Stimulated activated effector memory CD8-positive, alpha-beta T cell treated with anti-CD3 and anti-CD28 coated beads, Interleukin-12 subunit alpha, Interleukin-12 subunit beta, amount 100 ng/mL, for 72 hours (primary cell): ENCODE results near the gene STAT6.

Source experiments
- ATAC-seq: fragments of 150-1000 bp; cut with Tn5 transposase; 2 replicates; pipeline ENCODE4 v1.10.0; 2021
- DNase-seq, 2 donors: peaks; one replicate each; pipeline ENCODE4 v3.0.0; 2021 to 2022; ENCODE audit warnings: low spot score in 2 of 2
- H3K27ac Mint-ChIP-seq: one replicate; pipeline ENCODE4 v1.8.0; 2022; ENCODE audit warnings: mild to moderate bottlenecking, mixed read lengths
- H3K36me3 Mint-ChIP-seq: one replicate; pipeline ENCODE4 v1.8.0; 2022; ENCODE audit warnings: mild to moderate bottlenecking, mixed read lengths
- H3K4me1 Mint-ChIP-seq: one replicate; pipeline ENCODE4 v1.8.0; 2022; ENCODE audit warnings: mixed read lengths
- H3K4me3 Mint-ChIP-seq: one replicate; pipeline ENCODE4 v1.8.0; 2022; ENCODE audit warnings: mild to moderate bottlenecking, mixed read lengths
- H3K9me3 Mint-ChIP-seq: one replicate; pipeline ENCODE4 v1.8.0; 2022; ENCODE audit warnings: mixed read lengths

STAT6 gene

DNA sequence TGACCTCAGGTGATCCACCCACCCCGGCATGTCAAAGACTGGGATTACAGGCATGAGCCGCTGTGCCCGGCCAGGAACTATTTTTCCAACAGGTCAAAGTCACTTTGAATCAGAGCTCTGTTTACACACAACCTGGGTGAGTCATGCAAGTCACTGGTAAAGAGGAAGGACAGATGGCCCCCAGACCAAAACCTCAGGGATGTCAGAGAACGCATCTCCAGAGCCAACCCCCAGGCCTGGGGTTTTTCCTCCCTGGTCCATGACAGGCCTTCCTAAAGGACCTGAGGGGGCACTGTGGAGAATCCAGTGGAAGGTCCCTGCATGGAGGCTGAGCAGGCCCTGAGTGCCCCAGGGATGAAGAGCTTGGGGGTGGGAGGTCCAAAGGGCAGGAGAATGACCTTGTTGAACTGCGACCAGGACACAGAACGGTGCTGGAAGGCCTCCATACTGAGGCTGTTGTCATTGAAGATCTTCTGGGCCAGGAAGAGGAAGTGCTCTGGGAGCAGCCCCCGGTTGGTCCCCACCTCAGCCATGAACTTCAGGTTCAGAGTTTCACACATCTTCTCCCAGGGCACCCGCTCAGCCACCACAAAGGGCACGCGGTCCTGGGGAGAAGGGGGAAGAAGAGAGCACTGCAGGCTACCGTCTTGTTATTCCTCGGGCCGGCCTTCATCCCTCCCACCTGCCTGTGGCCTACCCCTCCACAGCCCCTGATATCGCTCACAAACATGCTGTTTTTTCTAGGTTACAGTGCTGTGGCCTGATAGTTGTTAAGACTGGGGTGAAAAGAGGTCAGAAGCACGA, 9.1 kb downstream of the STAT6 start:
- ATAC-seq = peak; percentile 15
- H3K4me1 Mint-ChIP-seq = peaks cover 57% of the 10 kb centered on the region
- peaks cover 100% of the 10 kb centered on the region for H3K36me3 Mint-ChIP-seq
- H3K27ac Mint-ChIP-seq = peak overlapping the region; percentile 60
- no peak overlapping the region for H3K4me3 Mint-ChIP-seq
- H3K9me3 Mint-ChIP-seq = no peaks in the 10 kb centered on the region
- no peak for DNase-seq

DNA sequence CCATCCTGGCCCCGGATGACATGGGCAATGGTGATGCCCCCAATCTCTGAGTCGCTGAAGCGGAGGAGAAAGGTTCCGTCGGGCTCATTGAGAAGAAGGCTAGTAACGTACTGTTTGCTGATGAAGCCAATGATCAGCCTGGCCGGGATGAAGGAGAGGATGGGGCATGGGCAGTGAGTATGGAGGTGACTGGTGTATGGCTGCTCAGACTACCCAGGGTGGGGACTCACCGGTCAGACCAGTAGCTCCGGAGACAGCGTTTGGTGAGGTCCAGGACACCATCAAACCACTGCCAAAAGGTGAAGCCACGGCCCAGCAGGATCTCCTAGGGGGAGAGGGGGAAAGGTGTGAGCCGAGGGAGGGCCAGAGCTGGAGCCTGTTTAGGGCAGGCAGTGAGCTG, 11.4 kb downstream of the STAT6 start:
- Mint-ChIP-seq H3K27ac (peak overlapping the region; percentile 60), H3K4me3 (no peak overlapping the region), H3K4me1 (peaks cover 54% of the 10 kb centered on the region), H3K9me3 (no peaks in the 10 kb centered on the region), H3K36me3 (peaks cover 100% of the 10 kb centered on the region)
- DNase-seq (no peak), ATAC-seq (no peak)

DNA sequence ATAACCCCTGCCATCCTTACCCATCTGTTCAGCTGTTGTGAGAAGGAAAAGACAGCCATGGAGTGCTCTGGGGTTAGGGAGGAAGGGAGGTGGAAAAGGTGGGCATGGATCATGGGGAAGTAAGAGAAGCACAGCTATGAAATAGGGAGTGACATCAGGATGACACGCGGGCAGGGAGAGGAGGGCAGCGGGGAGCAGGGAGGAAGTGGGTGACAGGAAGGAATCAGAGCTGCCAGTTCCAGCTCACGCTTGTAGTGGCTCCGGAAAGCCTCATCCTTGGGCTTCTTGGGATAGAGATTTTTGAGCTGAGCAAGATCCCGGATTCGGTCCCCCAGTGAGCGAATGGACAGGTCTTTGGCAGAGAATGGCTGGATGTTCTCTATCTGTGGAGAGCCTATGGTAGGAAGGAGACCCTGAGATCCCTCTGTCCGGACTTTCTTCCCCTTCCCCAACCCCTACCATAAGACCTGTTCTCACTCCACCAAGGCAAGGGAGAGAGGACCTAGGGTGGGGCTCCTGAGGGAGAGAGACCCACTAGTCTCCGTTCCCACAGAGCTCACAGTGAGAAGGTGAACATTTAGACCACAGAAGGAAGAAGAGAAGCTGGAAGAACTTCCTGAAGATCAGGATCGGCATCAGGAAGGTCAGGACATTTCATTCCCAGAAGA, 12.0 kb downstream of the STAT6 start:
- ATAC-seq (no peak), DNase-seq (no peak)
- H3K36me3 Mint-ChIP-seq = peaks cover 100% of the 10 kb centered on the region
- peaks cover 54% of the 10 kb centered on the region for H3K4me1 Mint-ChIP-seq
- no peak overlapping the region for H3K4me3 Mint-ChIP-seq
- peak overlapping the region; percentile 60 for H3K27ac Mint-ChIP-seq
- no peaks in the 10 kb centered on the region for H3K9me3 Mint-ChIP-seq

DNA sequence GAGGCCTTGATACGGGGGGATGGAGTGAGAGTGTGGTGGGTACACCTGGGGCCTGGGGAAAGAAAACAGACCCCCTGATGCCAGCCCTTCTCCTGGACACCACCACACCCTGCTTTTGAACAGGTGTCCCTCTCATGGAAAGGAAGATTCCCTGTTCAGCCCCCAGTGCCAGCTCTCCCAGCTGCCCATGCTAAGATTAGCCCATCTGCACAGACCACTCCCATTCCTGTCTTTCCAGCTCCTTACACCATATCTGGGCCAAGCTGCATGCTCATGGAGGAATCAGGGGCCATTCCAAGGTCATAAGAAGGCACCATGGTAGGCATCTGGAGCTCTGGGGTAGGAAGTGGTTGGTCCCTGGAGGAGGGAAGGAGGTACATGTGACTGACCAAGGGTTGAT, 12.6 kb downstream of the STAT6 start:
- Mint-ChIP-seq H3K4me3 (no peak overlapping the region), H3K9me3 (no peaks in the 10 kb centered on the region), H3K27ac (peak overlapping the region; percentile 60), H3K36me3 (peaks cover 100% of the 10 kb centered on the region), H3K4me1 (peaks cover 56% of the 10 kb centered on the region)
- ATAC-seq = no peak
- no peak for DNase-seq

DNA sequence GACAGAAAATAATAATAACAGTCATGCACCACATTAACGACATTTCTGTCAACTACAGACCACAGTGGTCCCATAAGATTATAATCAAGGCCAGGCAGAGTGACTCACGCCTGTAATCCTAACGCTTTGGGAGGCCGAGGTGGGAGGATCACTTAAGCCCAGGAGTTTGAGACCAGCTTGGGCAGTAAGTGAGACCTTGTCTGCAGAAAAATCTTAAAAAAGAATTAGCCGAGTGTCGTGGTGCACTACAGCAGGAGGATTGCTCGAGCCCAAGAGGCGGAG, 13.7 kb downstream of the STAT6 start:
- Mint-ChIP-seq H3K4me1 (peaks cover 66% of the 10 kb centered on the region), H3K27ac (peak overlapping the region; percentile 94), H3K9me3 (no peaks in the 10 kb centered on the region), H3K4me3 (no peak overlapping the region), H3K36me3 (peaks cover 100% of the 10 kb centered on the region)
- ATAC-seq = no peak
- no peak for DNase-seq

DNA sequence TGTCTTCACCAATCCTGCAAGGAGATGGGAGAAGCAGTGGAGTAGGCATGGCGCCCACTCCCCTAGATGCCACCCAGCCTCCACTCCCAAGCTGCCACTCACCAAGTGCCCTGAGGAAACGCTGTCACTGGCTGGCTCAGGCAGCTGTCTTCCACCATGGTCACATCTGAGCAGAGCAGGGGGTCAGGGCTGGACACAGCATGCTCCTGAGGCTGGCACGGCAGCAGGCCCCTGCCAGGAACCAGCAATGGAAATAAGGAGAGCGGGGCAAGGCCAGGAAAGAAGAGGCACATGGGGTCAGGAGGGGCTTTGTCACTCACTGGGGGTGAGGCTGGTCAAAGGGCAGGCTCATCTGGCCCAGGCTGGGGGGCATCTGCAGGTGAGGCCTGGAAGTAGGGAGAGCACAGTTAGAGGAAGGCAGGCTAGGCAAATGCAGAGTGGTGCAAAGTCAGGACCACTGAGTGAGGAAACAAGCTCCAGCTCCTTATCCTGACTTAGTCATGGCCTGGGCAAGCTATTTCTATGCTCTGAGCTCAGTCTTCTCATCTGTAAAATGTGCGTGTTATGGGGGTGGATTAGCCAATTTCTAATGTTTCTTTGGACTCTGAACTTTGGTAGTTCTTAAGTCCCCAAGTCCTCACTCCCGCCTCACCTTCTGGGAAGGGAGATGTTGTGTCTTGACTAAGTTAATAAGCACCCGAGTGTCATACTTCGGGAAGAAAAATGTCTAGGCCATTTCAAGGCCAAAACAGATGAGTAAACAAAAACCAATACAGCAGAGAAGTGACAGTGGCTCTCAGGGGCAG, 14.2 kb downstream of the STAT6 start:
- Mint-ChIP-seq H3K4me3 (no peak overlapping the region), H3K27ac (peak overlapping the region; percentile 94), H3K4me1 (peaks cover 66% of the 10 kb centered on the region), H3K9me3 (no peaks in the 10 kb centered on the region), H3K36me3 (peaks cover 100% of the 10 kb centered on the region)
- ATAC-seq = no peak
- no peak for DNase-seq

DNA sequence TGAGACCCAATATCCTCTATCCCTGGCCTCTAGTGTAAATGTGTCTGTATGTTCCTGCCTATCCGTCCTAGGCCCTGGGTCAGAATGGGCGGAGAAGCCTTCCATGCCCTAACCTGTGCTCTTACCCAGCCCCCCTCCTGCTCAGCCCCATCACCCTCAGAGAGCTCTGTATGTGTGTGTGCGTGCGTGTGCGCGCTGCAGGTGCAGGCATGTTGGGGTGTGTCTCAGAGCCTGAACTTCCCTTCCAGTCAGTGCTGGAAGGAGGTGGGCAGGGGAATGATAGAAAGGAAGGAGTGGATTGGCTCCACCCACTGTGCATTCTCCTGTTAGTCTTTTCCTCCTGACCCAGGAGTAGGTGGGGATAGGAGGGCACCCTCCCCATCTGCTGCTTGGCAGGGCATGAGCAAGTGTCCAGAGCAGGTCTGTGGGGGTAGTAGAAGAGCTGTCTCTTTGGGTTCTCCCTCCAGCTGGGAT, 15.0 kb downstream of the STAT6 start:
- ATAC-seq (no peak), DNase-seq (no peak)
- Mint-ChIP-seq H3K9me3 (no peaks in the 10 kb centered on the region), H3K4me3 (no peak overlapping the region), H3K4me1 (peaks cover 71% of the 10 kb centered on the region), H3K27ac (peak overlapping the region; percentile 94), H3K36me3 (peaks cover 100% of the 10 kb centered on the region)

DNA sequence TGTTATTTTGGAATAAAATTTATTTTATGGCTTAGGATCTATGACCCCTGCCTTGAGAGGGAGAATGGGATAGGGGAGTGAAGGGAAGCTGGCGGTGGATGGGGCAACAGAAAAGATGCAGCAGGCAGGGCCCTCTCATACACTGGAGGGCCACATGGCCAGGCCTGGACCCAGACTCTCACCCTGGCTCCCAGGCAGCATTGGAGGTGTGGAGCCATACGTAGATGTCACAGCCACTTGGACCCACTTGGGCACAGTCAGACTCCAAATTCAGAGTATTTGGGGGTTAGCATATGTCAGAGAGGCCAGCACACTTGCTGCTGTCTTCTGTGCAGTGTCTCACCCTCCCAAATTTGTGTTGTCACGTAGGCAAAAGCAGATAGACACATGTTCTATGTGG, 15.7 kb downstream of the STAT6 start:
- H3K9me3 Mint-ChIP-seq = no peaks in the 10 kb centered on the region
- peak overlapping the region; percentile 71 for H3K4me3 Mint-ChIP-seq
- peaks cover 76% of the 10 kb centered on the region for H3K4me1 Mint-ChIP-seq
- no peak for DNase-seq
- no peak for ATAC-seq
- peak overlapping the region; percentile 94 for H3K27ac Mint-ChIP-seq
- H3K36me3 Mint-ChIP-seq = peaks cover 100% of the 10 kb centered on the region

DNA sequence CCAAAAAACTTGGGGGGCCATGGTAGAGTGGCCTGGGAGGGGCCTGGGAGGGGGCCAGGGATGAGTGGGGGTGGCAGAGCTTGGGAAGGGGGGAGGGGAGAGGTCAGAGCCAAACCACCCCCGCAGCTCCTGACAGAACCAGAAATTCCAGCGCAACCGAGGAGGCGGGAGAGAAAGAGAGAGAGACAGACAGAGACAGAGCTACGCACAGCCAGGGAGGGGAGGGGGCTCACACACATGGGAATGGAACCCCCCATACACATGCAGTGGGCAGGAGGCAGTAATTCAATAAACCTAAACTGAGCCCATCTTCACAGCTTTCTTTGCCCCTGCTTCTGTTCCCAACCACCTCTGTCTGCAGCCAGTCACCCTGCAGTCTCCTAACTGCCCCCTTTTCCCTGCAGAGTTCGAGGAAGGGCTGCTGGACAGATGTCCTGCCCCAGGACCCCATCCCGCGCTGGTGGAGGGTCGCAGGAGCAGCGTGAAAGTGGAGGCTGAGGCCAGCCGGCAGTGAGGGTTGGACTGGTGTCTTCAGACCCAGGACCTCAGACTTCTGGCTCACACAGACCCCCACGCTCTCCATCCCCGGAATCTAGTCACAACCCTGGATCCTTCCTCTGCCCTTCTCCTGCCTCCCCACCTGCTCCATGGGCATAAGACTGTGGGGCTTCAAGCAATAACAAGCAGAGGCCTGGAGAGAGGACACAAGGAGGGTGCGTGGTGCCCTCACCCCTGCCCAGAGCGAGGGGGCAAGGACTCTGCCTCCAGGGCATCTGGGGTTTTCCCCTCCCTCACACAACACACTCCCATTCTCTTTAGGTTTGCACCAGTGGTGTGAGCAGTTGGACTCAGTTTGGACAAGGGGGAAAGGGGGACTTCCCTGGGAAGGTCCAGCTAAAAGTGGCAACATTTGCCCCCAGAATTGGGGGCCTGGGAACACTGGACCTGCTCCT, 16.7 kb downstream of the STAT6 start:
- H3K36me3 Mint-ChIP-seq = peaks cover 100% of the 10 kb centered on the region
- H3K27ac Mint-ChIP-seq = peak overlapping the region; percentile 94
- peak overlapping the region; percentile 71 for H3K4me3 Mint-ChIP-seq
- no peak for DNase-seq
- H3K4me1 Mint-ChIP-seq = peaks cover 77% of the 10 kb centered on the region
- H3K9me3 Mint-ChIP-seq = no peaks in the 10 kb centered on the region
- ATAC-seq = no peak

DNA sequence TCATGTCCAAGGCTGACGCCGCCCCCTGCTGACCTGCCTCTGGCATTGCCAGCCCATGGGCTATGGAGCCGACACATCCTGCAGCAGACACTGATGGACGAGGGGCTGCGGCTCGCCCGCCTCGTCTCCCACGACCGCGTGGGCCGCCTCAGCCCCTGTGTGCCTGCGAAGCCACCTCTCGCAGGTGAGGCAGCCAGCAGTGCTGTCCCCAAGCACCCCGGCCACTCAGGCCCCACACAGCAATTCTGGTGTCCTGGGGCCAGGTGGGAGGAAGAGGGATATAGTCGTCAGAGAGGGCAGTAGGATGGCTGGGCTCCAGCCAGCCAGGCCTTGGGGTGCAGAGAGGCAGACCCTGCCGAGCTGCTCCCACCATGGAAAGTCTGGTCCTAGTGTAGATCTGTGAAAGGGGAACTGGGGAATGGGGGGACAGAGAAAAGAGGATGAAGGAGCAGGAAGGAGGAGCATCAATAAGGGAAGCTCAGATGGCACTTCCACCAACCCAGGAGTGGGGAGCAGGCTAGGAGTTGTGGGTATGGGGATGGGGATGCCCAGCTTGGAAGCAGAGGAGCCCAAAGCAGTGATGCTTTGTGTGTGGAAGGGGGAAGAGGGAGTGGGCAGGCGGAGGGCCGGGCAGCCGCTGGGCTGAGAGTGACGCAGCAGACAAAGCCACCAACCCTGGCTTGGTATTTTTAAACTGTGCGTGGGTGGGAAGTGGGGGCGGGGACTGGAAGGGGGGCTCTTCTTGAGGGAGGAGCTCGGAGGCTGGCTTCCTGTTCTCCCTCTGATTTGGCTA, 17.6 kb downstream of the STAT6 start:
- peak overlapping the region; percentile 94 for H3K27ac Mint-ChIP-seq
- peaks cover 74% of the 10 kb centered on the region for H3K4me1 Mint-ChIP-seq
- H3K4me3 Mint-ChIP-seq = peak overlapping the region; percentile 71
- H3K36me3 Mint-ChIP-seq = peaks cover 95% of the 10 kb centered on the region
- DNase-seq = peak in 1 of 2 donors; percentile 78
- no peaks in the 10 kb centered on the region for H3K9me3 Mint-ChIP-seq
- ATAC-seq = peak; percentile 61

DNA sequence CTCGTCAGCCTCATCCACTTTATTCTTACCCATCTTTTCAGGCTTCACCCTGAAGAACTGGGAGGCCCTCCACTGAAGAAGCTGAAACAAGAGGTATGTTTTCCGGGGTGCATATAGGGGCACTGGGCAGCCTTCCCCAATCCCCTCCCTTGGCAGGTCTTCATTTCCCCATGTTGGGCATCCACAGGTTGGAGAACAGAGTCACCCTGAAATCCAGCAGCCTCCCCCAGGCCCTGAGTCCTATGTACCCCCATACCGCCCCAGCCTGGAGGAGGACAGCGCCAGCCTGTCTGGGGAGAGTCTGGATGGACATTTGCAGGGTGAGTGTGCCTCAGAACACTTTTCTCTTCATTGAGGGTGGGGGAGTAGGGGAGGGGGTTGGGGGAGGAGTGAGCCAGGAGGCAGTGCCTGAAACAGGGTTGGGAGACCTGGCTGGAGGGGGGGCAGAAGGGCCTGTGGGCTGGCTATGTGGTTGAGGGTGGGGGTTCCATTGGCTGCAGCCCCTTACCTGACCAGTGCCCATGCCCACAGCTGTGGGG, 18.2 kb downstream of the STAT6 start:
- Mint-ChIP-seq H3K4me1 (peaks cover 80% of the 10 kb centered on the region), H3K27ac (peak overlapping the region; percentile 94), H3K4me3 (peak overlapping the region; percentile 71), H3K36me3 (peaks cover 95% of the 10 kb centered on the region), H3K9me3 (no peaks in the 10 kb centered on the region)
- DNase-seq (no peak), ATAC-seq (no peak)

DNA sequence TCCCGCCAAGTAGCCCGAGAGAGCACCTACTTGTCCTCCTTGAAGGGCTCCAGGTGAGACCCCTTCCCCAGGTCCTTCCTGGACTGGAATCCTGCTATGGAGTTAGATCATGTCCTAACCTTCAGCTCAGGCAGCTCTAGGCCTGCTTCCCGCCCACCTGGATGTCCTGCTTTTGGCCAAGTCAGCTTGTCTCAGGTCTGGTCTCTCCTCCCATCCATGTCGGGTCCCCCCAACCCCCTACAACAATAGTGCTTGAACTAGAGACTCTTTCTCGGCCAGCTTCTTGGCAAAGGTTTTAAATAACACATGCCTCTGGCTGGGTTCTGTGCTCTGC, 18.7 kb downstream of the STAT6 start:
- no peaks in the 10 kb centered on the region for H3K9me3 Mint-ChIP-seq
- no peak for ATAC-seq
- H3K4me1 Mint-ChIP-seq = peaks cover 82% of the 10 kb centered on the region
- peak overlapping the region; percentile 94 for H3K27ac Mint-ChIP-seq
- peaks cover 95% of the 10 kb centered on the region for H3K36me3 Mint-ChIP-seq
- peak overlapping the region; percentile 71 for H3K4me3 Mint-ChIP-seq
- DNase-seq = no peak

DNA sequence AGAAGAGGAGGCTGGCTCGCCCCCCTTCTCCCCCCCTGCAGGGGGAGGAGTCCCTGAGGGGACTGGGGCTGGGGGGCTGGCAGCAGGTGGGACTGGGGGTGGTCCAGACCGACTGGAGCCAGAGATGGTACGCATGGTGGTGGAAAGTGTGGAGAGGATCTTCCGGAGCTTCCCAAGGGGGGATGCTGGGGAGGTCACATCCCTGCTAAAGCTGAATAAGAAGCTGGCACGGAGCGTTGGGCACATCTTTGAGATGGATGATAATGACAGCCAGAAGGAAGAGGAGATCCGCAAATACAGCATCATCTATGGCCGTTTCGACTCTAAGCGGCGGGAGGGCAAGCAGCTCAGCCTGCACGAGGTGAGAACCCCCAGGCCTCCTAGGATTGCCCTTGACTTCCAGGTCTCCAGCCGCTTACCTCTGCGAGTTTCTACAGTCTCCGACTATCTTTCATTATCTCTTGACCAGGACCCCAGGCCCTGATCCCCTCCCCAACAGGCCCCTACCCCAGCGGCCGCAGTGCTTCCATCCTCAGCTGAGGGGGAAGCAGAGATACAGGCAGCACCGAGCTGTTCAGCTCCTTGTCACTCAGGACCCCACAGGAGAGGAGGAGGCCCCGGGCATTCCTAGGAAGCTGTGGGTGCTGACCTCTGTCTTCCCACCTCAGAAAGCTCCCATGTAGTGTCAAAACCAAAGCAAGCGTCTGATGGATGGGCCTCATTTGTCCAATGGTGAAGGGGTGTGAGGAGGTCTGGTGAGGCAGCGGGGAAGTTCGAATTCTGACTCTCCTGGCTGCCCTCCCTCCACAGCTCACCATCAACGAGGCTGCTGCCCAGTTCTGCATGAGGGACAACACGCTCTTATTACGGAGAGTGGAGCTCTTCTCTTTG, 19.3 kb downstream of the STAT6 start:
- ATAC-seq (no peak), DNase-seq (no peak)
- peak overlapping the region; percentile 71 for H3K4me3 Mint-ChIP-seq
- peaks cover 81% of the 10 kb centered on the region for H3K4me1 Mint-ChIP-seq
- peaks cover 95% of the 10 kb centered on the region for H3K36me3 Mint-ChIP-seq
- no peaks in the 10 kb centered on the region for H3K9me3 Mint-ChIP-seq
- H3K27ac Mint-ChIP-seq = peak overlapping the region; percentile 94
